Left ventricle myocardium inferior (tissue), 1 donor: ENCODE measurements around the gene PCDHA12. TPM values are rescaled to one million over a fixed set of nuclear protein-coding genes. Genes with fewer than 3 reads are reported as not detected.

Experiments
- DNase-seq: peaks from one replicate; pipeline ENCODE4 v3.0.0-alpha.2; 2020
- H3K27ac ChIP-seq: fragments of 200-600 bp; replicated peaks from 2 replicates; pipeline ENCODE4 v1.8.0; 2021
- H3K27me3 ChIP-seq: fragments of 200-600 bp; 2 replicates; pipeline ENCODE4 v1.8.0; 2021; ENCODE audit warnings: low read depth
- H3K36me3 ChIP-seq: fragments of 200-600 bp; 2 replicates; pipeline ENCODE4 v1.8.0; 2021
- H3K4me1 ChIP-seq: fragments of 200-600 bp; 2 replicates; pipeline ENCODE4 v1.8.0; 2021
- H3K4me3 ChIP-seq: fragments of 200-600 bp; 2 replicates; pipeline ENCODE4 v1.8.0; 2021; ENCODE audit warnings: mild to moderate bottlenecking, moderate library complexity
- H3K9me3 ChIP-seq: fragments of 200-600 bp; replicated peaks from 2 replicates; pipeline ENCODE4 v1.8.0; 2021
- CTCF ChIP-seq: fragments of 200-600 bp; IDR thresholded peaks from 2 replicates; pipeline ENCODE4 v1.8.0; 2021; ENCODE audit warnings: antibody characterized with exemption, mild to moderate bottlenecking, borderline replicate concordance
- intact Hi-C: fragments of 100-400 bp; cut with micrococcal nuclease; formaldehyde crosslinking; loops from one replicate; pipeline ENCODE4 v1.11.0; 2022
- total RNA-seq: library from RNA; stranded (reverse); fragmentation: NEBNext Ultra II Directional; extraction: Animal tissue kit (Norgen Biotek cat#: 25700); gene quantifications from one replicate; pipeline ENCODE4 v1.2.1, GENCODE V29; 2021
- donor health status: DM: no; HTN: yes; CAD: no; lungs with severe emphysema.

Gene PCDHA12
- total RNA-seq, 1 donor from 2014 or later = not detected

GRCh38 chr5:140923601-140924000, 48.5 kb downstream of the PCDHA12 start:
- no peaks in the 10 kb centered on the region for H3K36me3 ChIP-seq
- intact Hi-C loops = no loop called here
- H3K4me3 ChIP-seq = no peak overlapping the region
- no peak for TF ChIP-seq CTCF
- H3K27me3 ChIP-seq = peaks cover 86% of the 10 kb centered on the region
- H3K4me1 ChIP-seq = peaks cover 19% of the 10 kb centered on the region
- H3K9me3 ChIP-seq = peaks cover 2% of the 10 kb centered on the region
- H3K27ac ChIP-seq = no peak overlapping the region
- DNase-seq = no peak

- intact Hi-C loops = no loop called here
- Histone ChIP-seq H3K9me3 (no peaks in the 10 kb centered on the region), H3K27me3 (peaks cover 99% of the 10 kb centered on the region), H3K27ac (no peak within 1 kb of the TSS), H3K4me3 (peak within 1 kb of the TSS; percentile 64), H3K36me3 (no peaks in the 10 kb centered on the region), H3K4me1 (peaks cover 19% of the 10 kb centered on the region)
- no peak for TF ChIP-seq CTCF
- DNase-seq = no peak
Observed at GRCh38 chr5:140925806-140926442, 50.8 kb downstream of the PCDHA12 start, which contains the start of gene PCDHAC1. TSS of gene PCDHAC1 (plus strand) at chr5:140926299. CDS start at chr5:140926893, 594 bp downstream.

GRCh38 chr5:140926443-140927227, 51.5 kb downstream of the PCDHA12 start:
- peak overlapping the region; percentile 64 for H3K4me3 ChIP-seq
- H3K27ac ChIP-seq = no peak overlapping the region
- TF ChIP-seq CTCF = peak; percentile 72
- H3K36me3 ChIP-seq = no peaks in the 10 kb centered on the region
- no peaks in the 10 kb centered on the region for H3K9me3 ChIP-seq
- peak; percentile 70 for DNase-seq
- peaks cover 19% of the 10 kb centered on the region for H3K4me1 ChIP-seq
- intact Hi-C loops = no loop called here
- peaks cover 98% of the 10 kb centered on the region for H3K27me3 ChIP-seq

GRCh38 chr5:140927228-140927573, 52.1 kb downstream of the PCDHA12 start:
- Histone ChIP-seq H3K4me3 (peak overlapping the region; percentile 64), H3K4me1 (peaks cover 19% of the 10 kb centered on the region), H3K9me3 (no peaks in the 10 kb centered on the region), H3K36me3 (no peaks in the 10 kb centered on the region), H3K27ac (no peak overlapping the region), H3K27me3 (peaks cover 92% of the 10 kb centered on the region)
- intact Hi-C loops = no loop called here
- no peak for DNase-seq
- no peak for TF ChIP-seq CTCF

Other genes starting within 250 kb of the PCDHA12 start
- 26.2 TPM for gene CD14, start 242.1 kb upstream of the PCDHA12 start, total RNA-seq
- 2.6 TPM for gene TMCO6, start 235.9 kb upstream of the PCDHA12 start, total RNA-seq
- gene NDUFA2, start 227.7 kb upstream of the PCDHA12 start, total RNA-seq = 142 TPM
- 72.0 TPM for gene IK, start 227.5 kb upstream of the PCDHA12 start, total RNA-seq
- 11.4 TPM for gene WDR55, start 210.4 kb upstream of the PCDHA12 start, total RNA-seq
- gene DND1, start 201.7 kb upstream of the PCDHA12 start, total RNA-seq = 0.47 TPM
- 38.7 TPM for gene HARS1, start 183.9 kb upstream of the PCDHA12 start, total RNA-seq
- gene HARS2, start 183.9 kb upstream of the PCDHA12 start, total RNA-seq = 27.8 TPM
- 35.5 TPM for gene ZMAT2, start 174.9 kb upstream of the PCDHA12 start, total RNA-seq
- not detected for gene PCDHA1, start 89.2 kb upstream of the PCDHA12 start, total RNA-seq
- not detected for gene PCDHA2, start 80.5 kb upstream of the PCDHA12 start, total RNA-seq
- gene PCDHA3, start 74.3 kb upstream of the PCDHA12 start, total RNA-seq = not detected
- gene PCDHA4, start 68.2 kb upstream of the PCDHA12 start, total RNA-seq = 0.11 TPM
- not detected for gene PCDHA5, start 53.7 kb upstream of the PCDHA12 start, total RNA-seq
- not detected for gene PCDHA6, start 47.3 kb upstream of the PCDHA12 start, total RNA-seq
- not detected for gene PCDHA7, start 41.0 kb upstream of the PCDHA12 start, total RNA-seq
- not detected for gene PCDHA8, start 34.1 kb upstream of the PCDHA12 start, total RNA-seq
- gene PCDHA9, start 26.9 kb upstream of the PCDHA12 start, total RNA-seq = not detected
- gene PCDHA10, start 19.4 kb upstream of the PCDHA12 start, total RNA-seq = 0.05 TPM
- not detected for gene PCDHA11, start 6.4 kb upstream of the PCDHA12 start, total RNA-seq
- not detected for gene PCDHA13, start 6.8 kb downstream of the PCDHA12 start, total RNA-seq
- not detected for gene PCDHAC1, start 51.0 kb downstream of the PCDHA12 start, total RNA-seq
- 0.36 TPM for gene PCDHAC2, start 91.2 kb downstream of the PCDHA12 start, total RNA-seq
- gene PCDHB1, start 176.1 kb downstream of the PCDHA12 start, total RNA-seq = not detected
- 1.1 TPM for gene PCDHB2, start 219.3 kb downstream of the PCDHA12 start, total RNA-seq
- 0.77 TPM for gene PCDHB3, start 225.2 kb downstream of the PCDHA12 start, total RNA-seq
- gene PCDHB4, start 246.5 kb downstream of the PCDHA12 start, total RNA-seq = 0.80 TPM